Neural cell (in vitro differentiated cells): ENCODE results near the gene PLXNA2.

ENCODE experiments used
- EP300 ChIP-seq: fragments of 450-650 bp; conservative IDR thresholded peaks from 2 replicates; pipeline ENCODE4 v1.6.1; 2014; ENCODE audit warnings: antibody characterized with exemption, mild to moderate bottlenecking, moderate library complexity; ENCODE audit not compliant: poor library complexity, severe bottlenecking
- EZH2 ChIP-seq: fragments of 200-600, 300-800 bp; shearing (Covaris generic), sonication (generic); IDR thresholded peaks from 2 replicates; pipeline ENCODE4 v1.6.1; 2014; ENCODE audit warnings: antibody characterized with exemption, low read length, borderline replicate concordance, mild to moderate bottlenecking; ENCODE audit not compliant: insufficient read depth, poor library complexity, severe bottlenecking
- POLR2AphosphoS5 ChIP-seq: IDR thresholded peaks from 2 replicates; pipeline ENCODE4 v1.6.1; 2012
- TF ChIP-seq, protein P1 (sequence below): fragments of 450-650 bp; IDR thresholded peaks from 2 replicates; pipeline ENCODE4 v1.5.1; 2014; ENCODE audit warnings: antibody characterized with exemption, mild to moderate bottlenecking, moderate library complexity; ENCODE audit not compliant: poor library complexity, severe bottlenecking

DNA sequence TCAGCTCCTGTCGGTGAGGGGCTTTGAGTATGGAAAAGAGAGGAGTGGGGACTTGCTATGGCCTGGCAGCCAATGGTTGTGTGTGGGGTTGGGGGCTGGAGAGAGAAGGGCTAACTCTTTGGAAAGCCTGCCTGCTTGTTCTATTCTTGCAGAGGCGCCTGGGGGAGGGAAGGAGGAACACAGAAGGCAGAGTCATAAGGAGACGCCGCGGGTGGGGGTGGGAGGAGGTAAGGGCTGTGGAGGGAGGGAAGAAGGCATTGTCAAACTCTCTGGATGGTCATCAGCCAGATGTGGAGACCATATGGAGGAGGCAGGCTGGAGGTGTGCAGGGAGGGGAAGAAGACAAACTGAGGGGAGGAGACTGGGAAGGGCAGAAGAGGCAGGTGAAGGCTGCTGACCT is 70.0 kb downstream of the PLXNA2 start:
- no peak for TF ChIP-seq EZH2
- TF ChIP-seq, protein P1, sequence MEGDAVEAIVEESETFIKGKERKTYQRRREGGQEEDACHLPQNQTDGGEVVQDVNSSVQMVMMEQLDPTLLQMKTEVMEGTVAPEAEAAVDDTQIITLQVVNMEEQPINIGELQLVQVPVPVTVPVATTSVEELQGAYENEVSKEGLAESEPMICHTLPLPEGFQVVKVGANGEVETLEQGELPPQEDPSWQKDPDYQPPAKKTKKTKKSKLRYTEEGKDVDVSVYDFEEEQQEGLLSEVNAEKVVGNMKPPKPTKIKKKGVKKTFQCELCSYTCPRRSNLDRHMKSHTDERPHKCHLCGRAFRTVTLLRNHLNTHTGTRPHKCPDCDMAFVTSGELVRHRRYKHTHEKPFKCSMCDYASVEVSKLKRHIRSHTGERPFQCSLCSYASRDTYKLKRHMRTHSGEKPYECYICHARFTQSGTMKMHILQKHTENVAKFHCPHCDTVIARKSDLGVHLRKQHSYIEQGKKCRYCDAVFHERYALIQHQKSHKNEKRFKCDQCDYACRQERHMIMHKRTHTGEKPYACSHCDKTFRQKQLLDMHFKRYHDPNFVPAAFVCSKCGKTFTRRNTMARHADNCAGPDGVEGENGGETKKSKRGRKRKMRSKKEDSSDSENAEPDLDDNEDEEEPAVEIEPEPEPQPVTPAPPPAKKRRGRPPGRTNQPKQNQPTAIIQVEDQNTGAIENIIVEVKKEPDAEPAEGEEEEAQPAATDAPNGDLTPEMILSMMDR: no peak
- no peak for TF ChIP-seq EP300
- no peak for TF ChIP-seq POLR2AphosphoS5
